Tibial nerve (tissue), 3 donors: ENCODE data around the gene TMEM232.

ENCODE experiments used
- POLR2A ChIP-seq, 2 donors: fragments of 450-650 bp; IDR thresholded peaks; one replicate each; pipeline ENCODE4 v1.6.1; 2017; ENCODE audit warnings: antibody characterized with exemption in 2 of 2, mild to moderate bottlenecking in 2 of 2, moderate library complexity in 2 of 2
- TF ChIP-seq, protein P1 (sequence below), 5 experiments: fragments of 200-600 bp in 3 of 5; fragments of 450-650 bp in 2 of 5; sonication (generic) in 3 of 5; IDR thresholded peaks; one replicate each; pipeline ENCODE4 v1.5.1; 2016 to 2019; ENCODE audit warnings: antibody characterized with exemption in 5 of 5, mild to moderate bottlenecking in 3 of 5, moderate library complexity in 2 of 5

GRCh38 chr5:110770286-110770685, 43.8 kb upstream of the TMEM232 start:
- TF ChIP-seq, protein P1, sequence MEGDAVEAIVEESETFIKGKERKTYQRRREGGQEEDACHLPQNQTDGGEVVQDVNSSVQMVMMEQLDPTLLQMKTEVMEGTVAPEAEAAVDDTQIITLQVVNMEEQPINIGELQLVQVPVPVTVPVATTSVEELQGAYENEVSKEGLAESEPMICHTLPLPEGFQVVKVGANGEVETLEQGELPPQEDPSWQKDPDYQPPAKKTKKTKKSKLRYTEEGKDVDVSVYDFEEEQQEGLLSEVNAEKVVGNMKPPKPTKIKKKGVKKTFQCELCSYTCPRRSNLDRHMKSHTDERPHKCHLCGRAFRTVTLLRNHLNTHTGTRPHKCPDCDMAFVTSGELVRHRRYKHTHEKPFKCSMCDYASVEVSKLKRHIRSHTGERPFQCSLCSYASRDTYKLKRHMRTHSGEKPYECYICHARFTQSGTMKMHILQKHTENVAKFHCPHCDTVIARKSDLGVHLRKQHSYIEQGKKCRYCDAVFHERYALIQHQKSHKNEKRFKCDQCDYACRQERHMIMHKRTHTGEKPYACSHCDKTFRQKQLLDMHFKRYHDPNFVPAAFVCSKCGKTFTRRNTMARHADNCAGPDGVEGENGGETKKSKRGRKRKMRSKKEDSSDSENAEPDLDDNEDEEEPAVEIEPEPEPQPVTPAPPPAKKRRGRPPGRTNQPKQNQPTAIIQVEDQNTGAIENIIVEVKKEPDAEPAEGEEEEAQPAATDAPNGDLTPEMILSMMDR (IDR thresholded peaks at IDR 0.05), result no peak
- no peak for TF ChIP-seq POLR2A (IDR thresholded peaks at IDR 0.05)
